CD4-positive, alpha-beta T cell treated with Interferon gamma for 1 hour (primary cell): ENCODE results near the gene PEX7.
"Not testable (repeated sequence)": the region's sequence is repeated elsewhere in the genome, so short reads cannot be mapped to it uniquely, and the experiment has no call there.

Experiments used
- DNase-seq: peaks from one replicate; pipeline ENCODE4 v3.0.0-alpha.2; 2020

Gene PEX7

GRCh38 chr6:136918706-136919105 lies 96.3 kb downstream of the PEX7 start:
- DNase-seq = no peak

GRCh38 chr6:136920216-136920615 lies 97.8 kb downstream of the PEX7 start:
- DNase-seq = no peak

GRCh38 chr6:136920671-136921380 lies 98.4 kb downstream of the PEX7 start:
- no peak for DNase-seq

GRCh38 chr6:136921381-136921935 lies 99.1 kb downstream of the PEX7 start:
- DNase-seq = no peak

GRCh38 chr6:136921936-136922684 lies 99.7 kb downstream of the PEX7 start, which contains the start of gene SLC35D3:
Gene SLC35D3, plus strand, starts transcription at chr6:136922301. Its CDS starts 128 bp downstream, at chr6:136922429.
- peak; percentile 20 for DNase-seq

- no peak for DNase-seq
These were observed 100.3 kb downstream of the PEX7 start for GRCh38 chr6:136922685-136923006.

GRCh38 chr6:136923116-136923953 lies 100.9 kb downstream of the PEX7 start:
- no peak for DNase-seq

- no peak for DNase-seq
These were observed 101.7 kb downstream of the PEX7 start for GRCh38 chr6:136923954-136924673.

GRCh38 chr6:136926383-136926782 lies 104.0 kb downstream of the PEX7 start:
- no peak for DNase-seq

- no peak for DNase-seq
These were observed 104.9 kb downstream of the PEX7 start for GRCh38 chr6:136927292-136927691.

GRCh38 chr6:136930528-136930927 lies 108.1 kb downstream of the PEX7 start:
- DNase-seq = no peak

GRCh38 chr6:136932599-136932998 lies 110.2 kb downstream of the PEX7 start:
- no peak for DNase-seq

- DNase-seq = no peak
These were observed 122.7 kb downstream of the PEX7 start for GRCh38 chr6:136945072-136945471.

- no peak for DNase-seq
These were observed 123.3 kb downstream of the PEX7 start for GRCh38 chr6:136945711-136946121.

GRCh38 chr6:136947037-136947436 lies 124.6 kb downstream of the PEX7 start:
- no peak for DNase-seq

GRCh38 chr6:136949957-136950356 lies 127.6 kb downstream of the PEX7 start:
- DNase-seq = not testable (repeated sequence)

GRCh38 chr6:136950436-136951126 lies 128.2 kb downstream of the PEX7 start:
- no peak for DNase-seq

GRCh38 chr6:136952714-136953260 lies 130.4 kb downstream of the PEX7 start:
- no peak for DNase-seq

- DNase-seq = no peak
These were observed 132.7 kb downstream of the PEX7 start for GRCh38 chr6:136955123-136955522.

GRCh38 chr6:136956590-136957544 lies 134.5 kb downstream of the PEX7 start:
- DNase-seq = no peak
